Omental fat pad (tissue), 4 donors: ENCODE measurements around the gene KIF2C. TPM values are rescaled to one million over a fixed set of nuclear protein-coding genes. Genes with fewer than 3 reads are reported as not detected.
"Not testable (repeated sequence)": the region's sequence is repeated elsewhere in the genome, so short reads cannot be mapped to it uniquely, and the experiment has no call there.

Experiments
- ATAC-seq: fragments of 150-250 bp; one replicate; pipeline ENCODE4 v1.9.1; 2016; ENCODE audit warnings: mild to moderate bottlenecking, moderate library complexity; ENCODE audit not compliant: low FRiP score
- DNase-seq: peaks from one replicate; pipeline ENCODE4 v3.0.0-alpha.2; 2019; ENCODE audit warnings: low spot score
- CTCF ChIP-seq, 3 donors: fragments of 450-650 bp; IDR thresholded peaks; one replicate each; pipeline ENCODE4 v1.5.1; 2016 to 2017; ENCODE audit warnings: antibody characterized with exemption in 3 of 3, mild to moderate bottlenecking in 3 of 3, moderate library complexity in 2 of 3
- total RNA-seq, 4 donors: library from RNA; depleted of rRNA; stranded (reverse); fragments of >200 nt; gene quantifications; one replicate each; pipeline ENCODE4 v1.1.0, GENCODE V29; 2016

The KIF2C gene
- total RNA-seq, 4 donors from 2014 or later, result 0.19 to 2.8 (median 0.93) TPM

DNA sequence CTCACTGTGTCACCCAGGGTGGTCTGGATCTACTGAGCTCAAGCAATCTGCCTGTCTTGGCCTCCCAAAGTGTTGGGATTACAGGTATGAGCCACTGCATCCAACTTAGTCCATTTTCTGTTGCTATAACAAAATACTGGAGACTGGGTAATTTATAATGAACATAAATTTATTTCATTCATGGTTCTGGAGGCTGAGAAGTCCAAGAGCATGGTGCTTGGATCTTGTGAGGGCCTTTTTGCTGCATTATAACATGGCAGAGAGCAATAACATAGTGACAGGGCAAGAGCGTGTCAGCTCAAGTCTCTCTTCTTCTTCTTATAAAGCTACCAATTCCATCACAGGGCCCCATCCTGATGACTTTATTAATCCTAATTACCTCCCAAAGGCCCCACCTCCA lies 3.6 kb upstream of the KIF2C start:
- DNase-seq, result no peak
- no peak for TF ChIP-seq CTCF (IDR thresholded peaks at IDR 0.05)
- no peak for ATAC-seq

GRCh38 chr1:44738953-44739306 lies 707 bp upstream of the KIF2C start:
- ATAC-seq, result not testable (repeated sequence)

GRCh38 chr1:44740179-44740617 lies 561 bp downstream of the KIF2C start:
- TF ChIP-seq CTCF (IDR thresholded peaks at IDR 0.05), result no peak
- ATAC-seq, result no peak
- DNase-seq, result no peak

More at GRCh38 chr1:44738953-44739306, 707 bp upstream of the KIF2C start:
- not testable (repeated sequence) for DNase-seq

DNA sequence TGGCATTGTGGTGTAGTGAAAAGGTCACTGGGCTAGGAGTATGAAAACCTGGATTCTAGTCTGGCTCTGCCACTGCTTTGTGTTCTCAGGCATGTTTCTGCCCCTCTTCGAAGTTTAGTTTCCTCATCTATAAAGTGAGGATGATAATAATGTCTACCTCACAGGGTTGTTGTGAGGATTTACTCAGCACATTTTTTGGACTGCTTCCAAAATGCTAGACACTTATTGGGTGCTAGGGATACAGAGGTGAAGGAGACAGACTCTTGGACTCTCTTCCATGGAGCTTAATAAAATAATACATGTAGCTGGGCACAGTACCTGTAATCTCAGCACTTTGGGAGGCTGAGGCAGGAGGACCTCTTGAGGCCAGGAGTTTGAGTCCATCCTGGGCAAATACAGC lies 3.6 kb downstream of the KIF2C start:
- DNase-seq (no peak), ATAC-seq (no peak)
- TF ChIP-seq CTCF (IDR thresholded peaks at IDR 0.05), result no peak

GRCh38 chr1:44747878-44748277 lies 8.2 kb downstream of the KIF2C start:
- no peak for TF ChIP-seq CTCF (IDR thresholded peaks at IDR 0.05)
- no peak for ATAC-seq
- DNase-seq, result no peak

DNA sequence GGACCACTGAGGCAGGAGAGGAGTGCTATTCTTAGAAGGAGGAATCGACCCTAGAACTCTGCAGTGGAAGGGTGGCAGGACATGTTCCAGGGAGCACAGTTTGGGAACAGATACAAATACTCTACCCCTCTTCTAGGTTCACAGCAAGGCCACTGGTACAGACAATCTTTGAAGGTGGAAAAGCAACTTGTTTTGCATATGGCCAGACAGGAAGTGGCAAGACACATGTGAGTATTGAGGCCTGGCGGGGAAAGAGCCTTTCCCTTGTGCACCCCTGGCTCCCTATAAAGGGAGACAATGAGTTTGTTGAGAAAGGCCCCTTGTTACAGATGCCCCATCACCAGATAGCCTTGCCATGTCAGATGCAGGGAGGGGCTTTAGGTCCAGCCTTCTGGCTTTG lies 17.8 kb downstream of the KIF2C start:
- no peak for DNase-seq
- TF ChIP-seq CTCF (IDR thresholded peaks at IDR 0.05), result no peak
- no peak for ATAC-seq

GRCh38 chr1:44759077-44759476 lies 19.4 kb downstream of the KIF2C start:
- ATAC-seq, result no peak
- no peak for TF ChIP-seq CTCF (IDR thresholded peaks at IDR 0.05)
- no peak for DNase-seq

- DNase-seq (no peak), ATAC-seq (no peak)
- no peak for TF ChIP-seq CTCF (IDR thresholded peaks at IDR 0.05)
These were observed 21.2 kb downstream of the KIF2C start for GRCh38 chr1:44760876-44761275.

- not testable (repeated sequence) for ATAC-seq, DNase-seq
These were observed 26.8 kb downstream of the KIF2C start for GRCh38 chr1:44766421-44766820.
